K562 (cell line): Measurements from ENCODE around the gene VPS11. TPM values are rescaled to one million over a fixed set of nuclear protein-coding genes. Genes with fewer than 3 reads are reported as not detected.

ENCODE experiments used
- ATAC-seq: fragments of 200-7000 bp; cut with Tn5 transposase; 3 replicates; pipeline ENCODE4 v1.9.1; 2020; ENCODE audit warnings: moderate library complexity
- BruUV-seq: library from RNA; stranded (reverse); fragments of 400-500 nt; replicated peaks from 2 replicates; lab custom pipeline; 2021; lab: Mats Ljungman, UMichigan
- CTCF ChIA-PET: fragments of 300-600 bp; formaldehyde crosslinking; extraction: SDS; loops from one replicate; lab custom pipeline; 2021; ENCODE audit warnings: low intra/inter-chr PET ratio; lab: Yijun Ruan, JAX
- POLR2A ChIA-PET: fragments of 300-600, 350-650 bp; sonication (Branson Sonifier 250); formaldehyde crosslinking; extraction: SDS; loops from one replicate; lab custom pipeline; 2021; ENCODE audit warnings: antibody characterized with exemption, inconsistent platforms; lab: Yijun Ruan, JAX
- DNase-seq, 4 experiments: peaks; one replicate each; pipeline versions ENCODE4 v3.0.0 to v3.0.0-alpha.2; 2011 to 2018; ENCODE audit warnings: low spot score in 3 of 4, mixed read lengths in 3 of 4; ENCODE audit errors: extremely low read depth in 1 of 4
- FAIRE-seq: peaks from 2 replicates; lab custom pipeline; 2011; peaks lifted over from hg19 to GRCh38; lab: Jason Lieb, UNC
- H2AFZ ChIP-seq: 2 replicates; pipeline ENCODE4 v1.6.0; 2011; ENCODE audit warnings: low read depth, low read length, control low read depth, inconsistent platforms
- H3K27ac ChIP-seq: fragments of 200-600 bp; 3 replicates; pipeline ENCODE4 v1.8.0; 2011; ENCODE audit warnings: low read depth, mild to moderate bottlenecking, control low read depth, inconsistent platforms, low read length, moderate library complexity, mixed read lengths; ENCODE audit errors: extremely low read depth
- H3K27me3 ChIP-seq, 2 experiments: fragments of 300-600 bp in 1 of 2; 2 replicates in 1 of 2; 3 replicates in 1 of 2; pipeline versions ENCODE4 v1.6.0 to v1.8.0; 2011; ENCODE audit warnings: inconsistent platforms in 2 of 2, low read length in 2 of 2, mild to moderate bottlenecking in 1 of 2, mixed read lengths in 1 of 2, moderate library complexity in 1 of 2; ENCODE audit not compliant: control insufficient read depth in 2 of 2, insufficient read depth in 2 of 2
- H3K36me3 ChIP-seq: fragments of 300-600 bp; 3 replicates; pipeline ENCODE4 v1.8.0; 2011; ENCODE audit warnings: mild to moderate bottlenecking, low read length, inconsistent platforms; ENCODE audit not compliant: control insufficient read depth, insufficient read depth
- H3K4me1 ChIP-seq, 2 experiments: fragments of 200-600 bp in 1 of 2; replicated peaks in 1 of 2; 2 replicates in 1 of 2; 3 replicates in 1 of 2; pipeline versions ENCODE4 v1.5.1 to v1.8.0; 2011; ENCODE audit warnings: inconsistent platforms in 2 of 2, low read length in 2 of 2, mild to moderate bottlenecking in 1 of 2, mixed read lengths in 1 of 2, moderate library complexity in 1 of 2; ENCODE audit not compliant: control insufficient read depth in 2 of 2, insufficient read depth in 2 of 2
- H3K4me2 ChIP-seq: 2 replicates; pipeline ENCODE4 v1.6.1; 2011; ENCODE audit warnings: low read length, control low read depth, inconsistent platforms, mixed read lengths; ENCODE audit not compliant: insufficient read depth
- H3K4me3 ChIP-seq: fragments of 200-600 bp; sonication (generic), shearing (Covaris generic); 2 replicates; pipeline ENCODE4 v1.5.1; 2016; ENCODE audit warnings: control low read depth, inconsistent platforms
- H3K79me2 ChIP-seq: fragments of 200-600 bp; 3 replicates; pipeline ENCODE4 v1.8.0; 2011; ENCODE audit warnings: low read length, inconsistent platforms; ENCODE audit not compliant: control insufficient read depth, insufficient read depth
- H3K9ac ChIP-seq, 2 experiments: 2 replicates each; pipeline versions ENCODE4 v1.6.0 to v1.6.1; 2011; ENCODE audit warnings: low read depth in 2 of 2, low read length in 2 of 2, control low read depth in 1 of 2, inconsistent platforms in 1 of 2, mild to moderate bottlenecking in 1 of 2, mixed read lengths in 1 of 2; ENCODE audit not compliant: insufficient read depth in 1 of 2
- H3K9me1 ChIP-seq: one replicate; pipeline ENCODE4 v1.6.0; 2011; ENCODE audit warnings: inconsistent platforms, mild to moderate bottlenecking, low read length, moderate library complexity; ENCODE audit not compliant: control insufficient read depth, insufficient read depth
- H3K9me3 ChIP-seq: replicated peaks from 2 replicates; pipeline ENCODE4 v1.5.1; 2011; ENCODE audit warnings: low read depth, low read length, inconsistent platforms; ENCODE audit not compliant: control insufficient read depth, insufficient read depth
- H4K20me1 ChIP-seq: replicated peaks from 2 replicates; pipeline ENCODE4 v1.6.1; 2011; ENCODE audit warnings: low read length, inconsistent platforms, mixed read lengths; ENCODE audit not compliant: control insufficient read depth, insufficient read depth
- NRF1 ChIP-seq, 2 experiments: fragments of 450-650 bp; IDR thresholded peaks in 1 of 2; conservative IDR thresholded peaks in 1 of 2; 2 replicates each; pipeline ENCODE4 v1.6.1; 2014; ENCODE audit warnings: mild to moderate bottlenecking in 2 of 2
- POLR2G ChIP-seq: fragments of 200-400 bp; formaldehyde crosslinking; IDR thresholded peaks from 2 replicates; pipeline ENCODE4 v1.6.1; 2017; ENCODE audit warnings: low read depth, mild to moderate bottlenecking, antibody characterized with exemption, low read length, moderate library complexity
- RBFOX2 ChIP-seq: fragments of 200-400 bp; formaldehyde crosslinking; IDR thresholded peaks from 2 replicates; pipeline ENCODE4 v1.6.1; 2017; ENCODE audit warnings: low read depth, mild to moderate bottlenecking, low read length, moderate library complexity
- TAF15 ChIP-seq: fragments of 200-400 bp; formaldehyde crosslinking; IDR thresholded peaks from 2 replicates; pipeline ENCODE4 v1.6.1; 2017; ENCODE audit warnings: mild to moderate bottlenecking, low read depth, low read length, moderate library complexity
- ZFX ChIP-seq: sonication (generic); formaldehyde crosslinking; IDR thresholded peaks from 2 replicates; pipeline ENCODE4 v1.8.0; 2022; ENCODE audit warnings: mild to moderate bottlenecking, missing genetic modification reagents, moderate library complexity
- WGBS: fragments of 100-300 bp; shearing (Covaris generic); methylation state at CpG from one replicate; pipeline ENCODE4 v1.1.6; 2016; ENCODE audit warnings: low coverage, mixed read lengths; ENCODE audit not compliant: insufficient coverage; ENCODE audit errors: missing lambda C conversion rate; 5-methylcytosine and 5-hydroxymethylcytosine counted together
- in situ Hi-C: fragments of 300-500 bp; cut with MboI; formaldehyde crosslinking; loops from 4 replicates; pipeline ENCODE4 v1.15.0; 2018; ENCODE audit warnings: inconsistent platforms, mixed read lengths
- intact Hi-C: fragments of 100-400 bp; cut with micrococcal nuclease; formaldehyde crosslinking; loops from 2 replicates; pipeline ENCODE4 v1.14.2; 2022
- polyA plus RNA-seq, 8 experiments: library from polyadenylated mRNA; depleted of rRNA in 4 of 8; stranded (reverse) in 5 of 8; unstranded in 3 of 8; fragments of >200 nt; fragmentation: Nextera tagmentation in 2 of 8; fragmentation: Illumina TruSeq in 1 of 8; extraction: Ambion mirVana in 2 of 8; extraction: Trizol in 1 of 8; gene quantifications; 2 replicates each; pipeline versions ENCODE4 v1.2.1 to v1.2.3, GENCODE V29; 2011 to 2014; ENCODE audit warnings: inconsistent platforms in 1 of 8, missing spikeins in 1 of 8
- total RNA-seq, 7 experiments: library from RNA; depleted of rRNA in 6 of 7; stranded (reverse); fragments of >200 nt in 6 of 7; fragmentation: Illumina TruSeq in 2 of 7; extraction: Trizol in 2 of 7; gene quantifications; 2 replicates each; pipeline versions ENCODE4 v1.2.1 to v1.2.3, GENCODE V29; 2011 to 2021; ENCODE audit warnings: low replicate concordance in 1 of 7
- TF ChIP-seq, protein P1 (sequence below): fragments of 450-650 bp; IDR thresholded peaks from 2 replicates; pipeline ENCODE4 v1.7.0; 2016; ENCODE audit warnings: borderline replicate concordance

The VPS11 gene
- total and polyA plus RNA-seq, 9 of the 15 experiments (the other 6 are each of a cell fraction or from before 2014, with no cell fraction given) = 14.1 to 35.5 (median 27.5) TPM

DNA sequence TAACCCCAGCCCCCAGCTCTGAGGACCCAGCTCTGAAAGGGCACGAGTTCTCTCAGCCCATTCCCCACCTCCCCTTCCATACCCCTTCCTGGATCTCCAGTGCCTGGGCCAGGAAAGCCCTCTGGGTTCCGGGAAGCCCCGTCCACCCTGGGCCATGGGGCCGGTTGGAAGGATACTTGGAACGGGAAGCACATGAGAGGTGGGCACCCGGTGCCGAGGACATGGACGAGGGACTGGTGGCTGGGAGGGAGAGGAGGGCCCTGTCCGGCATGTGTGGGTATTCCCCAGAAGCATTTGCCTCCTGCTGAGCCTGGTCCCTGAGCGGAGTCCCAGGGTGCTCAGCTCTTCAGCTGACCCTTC lies 48.6 kb downstream of the VPS11 start:
- TF ChIP-seq POLR2G (0 out of 2 replicates have a peak, but pooled peaks have one; percentile 3), RBFOX2 (peak; percentile 58), ZFX (CRISPR knock-in tag) (peak; percentile 8; the same call in 1 of the 2 replicates), TAF15 (no peak), NRF1 (conservative IDR thresholded peaks at IDR 0.05 in 1 of 2, IDR thresholded peaks at IDR 0.05 in 1 of 2) (peak; percentile 9 to 31; a peak in 1 of 4 replicates)
- TF ChIP-seq, protein P1, sequence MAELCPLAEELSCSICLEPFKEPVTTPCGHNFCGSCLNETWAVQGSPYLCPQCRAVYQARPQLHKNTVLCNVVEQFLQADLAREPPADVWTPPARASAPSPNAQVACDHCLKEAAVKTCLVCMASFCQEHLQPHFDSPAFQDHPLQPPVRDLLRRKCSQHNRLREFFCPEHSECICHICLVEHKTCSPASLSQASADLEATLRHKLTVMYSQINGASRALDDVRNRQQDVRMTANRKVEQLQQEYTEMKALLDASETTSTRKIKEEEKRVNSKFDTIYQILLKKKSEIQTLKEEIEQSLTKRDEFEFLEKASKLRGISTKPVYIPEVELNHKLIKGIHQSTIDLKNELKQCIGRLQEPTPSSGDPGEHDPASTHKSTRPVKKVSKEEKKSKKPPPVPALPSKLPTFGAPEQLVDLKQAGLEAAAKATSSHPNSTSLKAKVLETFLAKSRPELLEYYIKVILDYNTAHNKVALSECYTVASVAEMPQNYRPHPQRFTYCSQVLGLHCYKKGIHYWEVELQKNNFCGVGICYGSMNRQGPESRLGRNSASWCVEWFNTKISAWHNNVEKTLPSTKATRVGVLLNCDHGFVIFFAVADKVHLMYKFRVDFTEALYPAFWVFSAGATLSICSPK = no peak
- TF ChIP-seq, all 486 proteins: peak for 4
- Histone ChIP-seq H3K27ac (peak overlapping the region; percentile 58; the same call in 2 of the 3 replicates), H2AFZ (peak overlapping the region; percentile 69; the same call in 1 of the 2 replicates), H3K9me3 (no peaks in the 10 kb centered on the region), H3K36me3 (peaks cover 72% of the 10 kb centered on the region), H3K4me2 (peak overlapping the region; percentile 50), H4K20me1 (0 out of 2 replicates have a peak, but pooled peaks cover 3% of the 10 kb centered on the region), H3K9ac (peak overlapping the region; percentile 49 to 80; a peak in 3 of 4 replicates), H3K27me3 (no peaks in the 10 kb centered on the region), H3K79me2 (peaks cover 5% of the 10 kb centered on the region; the same call in 2 of the 3 replicates), H3K4me3 (no peak overlapping the region), H3K9me1 (no peaks in the 10 kb centered on the region), H3K4me1 (peaks cover 13 to 16% of the 10 kb centered on the region in 2 experiments)
- CTCF ChIA-PET = no interaction called here
- FAIRE-seq = no peak
- intact Hi-C loops (no loop called here), in situ Hi-C loops (no loop called here)
- DNase-seq = no peak
- POLR2A ChIA-PET = interaction anchor here (0.6 to 1.3 kb wide), 4 partner anchors 10 to 147 kb away, joined by 3 to 4 read pairs (median 3); partner anchors contain the start of gene C2CD2L
- BruUV-seq = no TSS peak
- WGBS = 67% methylated on average over 5 of the region's 10 CpGs
- no peak for ATAC-seq
